NCI-H2107 treated with DMSO at 0.1 percent for 48 hours (cell line): Measurements from ENCODE around the gene CRYZL1.
"Not testable (repeated sequence)": the region's sequence is repeated elsewhere in the genome, so short reads cannot be mapped to it uniquely, and the experiment has no call there.

Source experiments
- DNase-seq: peaks from one replicate; lab custom pipeline; 2025; ENCODE audit not compliant: unreplicated experiment; lab: John Stamatoyannopoulos, UW

The CRYZL1 gene

GRCh38 chr21:33641352-33642026, at the start of gene CRYZL1:
Gene CRYZL1, minus strand, starts transcription at chr21:33641741. Its CDS starts 10,190 bp downstream, at chr21:33631551.
- peak; percentile 98 for DNase-seq

- no peak for DNase-seq
Measured at GRCh38 chr21:33690874-33691273, 49.3 kb upstream of the CRYZL1 start.

- DNase-seq, result no peak
Measured at GRCh38 chr21:33688353-33688752, 46.8 kb upstream of the CRYZL1 start.

- no peak for DNase-seq
Measured at GRCh38 chr21:33687634-33688033, 46.1 kb upstream of the CRYZL1 start.

- no peak for DNase-seq
Measured at GRCh38 chr21:33686386-33686785, 44.8 kb upstream of the CRYZL1 start.

- DNase-seq, result no peak
Measured at GRCh38 chr21:33685613-33686197, 44.2 kb upstream of the CRYZL1 start.

GRCh38 chr21:33684923-33685560, 43.5 kb upstream of the CRYZL1 start:
- DNase-seq, result peak; percentile 12

GRCh38 chr21:33684068-33684467, 42.5 kb upstream of the CRYZL1 start:
- no peak for DNase-seq

GRCh38 chr21:33682992-33683627, 41.6 kb upstream of the CRYZL1 start:
- DNase-seq, result no peak

GRCh38 chr21:33680870-33681269, 39.3 kb upstream of the CRYZL1 start:
- DNase-seq, result no peak

GRCh38 chr21:33677450-33677849, 35.9 kb upstream of the CRYZL1 start:
- DNase-seq, result no peak

- DNase-seq, result not testable (repeated sequence)
Measured at GRCh38 chr21:33676666-33677065, 35.1 kb upstream of the CRYZL1 start.

GRCh38 chr21:33674226-33674625, 32.7 kb upstream of the CRYZL1 start:
- DNase-seq, result no peak

- DNase-seq, result no peak
Measured at GRCh38 chr21:33673473-33673872, 31.9 kb upstream of the CRYZL1 start.

- no peak for DNase-seq
Measured at GRCh38 chr21:33670076-33670978, 28.8 kb upstream of the CRYZL1 start.

- no peak for DNase-seq
Measured at GRCh38 chr21:33668620-33669019, 27.1 kb upstream of the CRYZL1 start.

GRCh38 chr21:33668180-33668579, 26.6 kb upstream of the CRYZL1 start:
- no peak for DNase-seq

GRCh38 chr21:33667636-33668035, 26.1 kb upstream of the CRYZL1 start:
- DNase-seq, result no peak

GRCh38 chr21:33666153-33666552, 24.6 kb upstream of the CRYZL1 start:
- DNase-seq, result no peak

GRCh38 chr21:33664135-33664534, 22.6 kb upstream of the CRYZL1 start:
- DNase-seq, result no peak

- no peak for DNase-seq
Measured at GRCh38 chr21:33663241-33663640, 21.7 kb upstream of the CRYZL1 start.
